ENCODE data around the gene TBC1D1. TPM values are rescaled to one million over a fixed set of nuclear protein-coding genes. Genes with fewer than 3 reads are reported as not detected.

The TBC1D1 gene
- total and polyA plus RNA-seq, 3 experiments from 2014 or later, result 26.7 to 76.1 (median 73.1) TPM

DNA sequence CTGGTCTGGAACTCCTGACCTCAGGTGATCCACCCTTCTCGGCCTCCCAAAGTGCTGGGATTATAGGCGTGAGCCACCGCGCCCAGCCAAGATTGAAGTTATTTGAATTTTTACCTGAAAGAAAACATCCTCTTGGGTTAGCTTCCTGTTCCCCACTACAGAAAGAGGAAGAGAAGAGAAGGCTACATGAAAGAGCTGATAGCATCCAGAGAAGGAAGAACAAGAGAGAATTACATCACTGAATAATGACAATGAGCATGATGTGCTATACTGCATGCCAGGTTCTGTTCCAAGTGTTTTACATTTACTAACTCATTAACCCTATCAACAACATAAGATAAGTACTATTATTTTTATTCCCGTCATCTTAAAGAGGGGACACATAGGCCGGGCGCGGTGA lies 11.5 kb upstream of the TBC1D1 start:
- Histone ChIP-seq H3K9me3 (ENCODE audit: low read length) (no peaks in the 10 kb centered on the region), H3K36me3 (ENCODE audit: insufficient read depth, low read length) (no peaks in the 10 kb centered on the region), H3K27me3 (ENCODE audit: insufficient read depth, low read length, poor library complexity, severe bottlenecking) (no peaks in the 10 kb centered on the region), H3K4me3 (ENCODE audit: low read length) (no peak overlapping the region), H3K27ac (ENCODE audit: low read depth, low read length) (no peak overlapping the region), H3K4me1 (ENCODE audit: insufficient read depth, low read length) (no peaks in the 10 kb centered on the region)
- Mint-ChIP-seq H3K27ac (peak overlapping the region in 1 of 8 donors; percentile 74), H3K27me3 (no peaks in the 10 kb centered on the region), H3K4me3 (no peak overlapping the region), H3K4me1 (no peaks in the 10 kb centered on the region), H3K9me3 (no peaks in the 10 kb centered on the region), H3K36me3 (no peaks in the 10 kb centered on the region)
- ChIA-PET CTCF (no interaction called here), POLR2A (interaction anchor here (0.6 kb wide), 1 partner anchor 55 kb away, joined by 3 read pairs; no protein-coding TSS in a partner anchor)
- no peak for DNase-seq

- no peaks in the 10 kb centered on the region for H3K36me3 Mint-ChIP-seq
- Histone ChIP-seq H3K36me3 (ENCODE audit: insufficient read depth, low read length) (no peaks in the 10 kb centered on the region), H3K9me3 (ENCODE audit: low read length) (no peaks in the 10 kb centered on the region), H3K27ac (ENCODE audit: low read depth, low read length) (no peak overlapping the region), H3K27me3 (ENCODE audit: insufficient read depth, low read length, poor library complexity, severe bottlenecking) (no peaks in the 10 kb centered on the region), H3K4me3 (ENCODE audit: low read length) (no peak overlapping the region), H3K4me1 (ENCODE audit: insufficient read depth, low read length) (no peaks in the 10 kb centered on the region)
- no peaks in the 10 kb centered on the region for H3K4me1 Mint-ChIP-seq
- ChIA-PET POLR2A (no interaction called here), CTCF (interaction anchor here (0.8 to 1.3 kb wide), 2 partner anchors 10 to 183 kb away, joined by 3 read pairs; no protein-coding TSS in a partner anchor)
- no peak overlapping the region for H3K27ac Mint-ChIP-seq
- H3K27me3 Mint-ChIP-seq, result no peaks in the 10 kb centered on the region
- no peaks in the 10 kb centered on the region for H3K9me3 Mint-ChIP-seq
- DNase-seq, result no peak
- no peak overlapping the region for H3K4me3 Mint-ChIP-seq
Observed at GRCh38 chr4:37881811-37882210, 9.1 kb upstream of the TBC1D1 start.

DNA sequence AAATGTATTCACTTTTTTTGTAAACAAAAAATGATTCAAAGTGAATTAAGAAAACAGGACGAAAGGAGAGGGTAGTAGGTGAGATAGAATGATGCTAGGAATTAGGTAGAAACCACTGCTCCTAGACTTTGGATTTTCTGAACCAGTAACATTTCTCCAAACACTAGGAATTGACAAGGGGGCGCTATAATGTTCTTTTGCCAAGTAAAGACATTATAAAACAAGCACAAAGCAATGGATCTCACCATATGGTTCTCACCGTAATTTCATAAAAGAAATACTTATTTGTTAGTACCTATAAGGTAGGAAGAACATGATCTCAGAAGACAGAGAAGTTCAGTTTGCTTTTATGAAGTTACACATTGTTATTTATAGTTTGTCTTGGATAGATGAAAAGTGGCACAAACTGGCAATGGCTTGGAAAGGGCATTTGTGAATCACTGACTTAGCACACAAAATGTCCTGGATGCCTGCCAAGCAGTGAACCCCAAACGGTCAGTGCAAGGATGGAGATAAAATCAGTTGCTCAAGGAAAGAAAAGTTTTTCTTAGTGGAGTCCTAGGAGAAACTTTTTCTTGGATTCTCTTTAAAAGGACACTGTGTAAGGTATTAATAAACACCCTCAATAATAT lies 8.1 kb upstream of the TBC1D1 start:
- ChIA-PET CTCF (no interaction called here), POLR2A (no interaction called here)
- no peaks in the 10 kb centered on the region for H3K27me3 ChIP-seq (ENCODE audit: insufficient read depth, low read length, poor library complexity, severe bottlenecking)
- H3K36me3 ChIP-seq (ENCODE audit: insufficient read depth, low read length), result no peaks in the 10 kb centered on the region
- no peaks in the 10 kb centered on the region for H3K9me3 Mint-ChIP-seq
- H3K4me3 Mint-ChIP-seq, result no peak overlapping the region
- H3K36me3 Mint-ChIP-seq, result no peaks in the 10 kb centered on the region
- no peaks in the 10 kb centered on the region for H3K4me1 Mint-ChIP-seq
- H3K4me1 ChIP-seq (ENCODE audit: insufficient read depth, low read length), result no peaks in the 10 kb centered on the region
- no peaks in the 10 kb centered on the region for H3K9me3 ChIP-seq (ENCODE audit: low read length)
- no peaks in the 10 kb centered on the region for H3K27me3 Mint-ChIP-seq
- no peak for DNase-seq
- H3K27ac ChIP-seq (ENCODE audit: low read depth, low read length), result no peak overlapping the region
- no peak overlapping the region for H3K4me3 ChIP-seq (ENCODE audit: low read length)
- no peak overlapping the region for H3K27ac Mint-ChIP-seq

DNA sequence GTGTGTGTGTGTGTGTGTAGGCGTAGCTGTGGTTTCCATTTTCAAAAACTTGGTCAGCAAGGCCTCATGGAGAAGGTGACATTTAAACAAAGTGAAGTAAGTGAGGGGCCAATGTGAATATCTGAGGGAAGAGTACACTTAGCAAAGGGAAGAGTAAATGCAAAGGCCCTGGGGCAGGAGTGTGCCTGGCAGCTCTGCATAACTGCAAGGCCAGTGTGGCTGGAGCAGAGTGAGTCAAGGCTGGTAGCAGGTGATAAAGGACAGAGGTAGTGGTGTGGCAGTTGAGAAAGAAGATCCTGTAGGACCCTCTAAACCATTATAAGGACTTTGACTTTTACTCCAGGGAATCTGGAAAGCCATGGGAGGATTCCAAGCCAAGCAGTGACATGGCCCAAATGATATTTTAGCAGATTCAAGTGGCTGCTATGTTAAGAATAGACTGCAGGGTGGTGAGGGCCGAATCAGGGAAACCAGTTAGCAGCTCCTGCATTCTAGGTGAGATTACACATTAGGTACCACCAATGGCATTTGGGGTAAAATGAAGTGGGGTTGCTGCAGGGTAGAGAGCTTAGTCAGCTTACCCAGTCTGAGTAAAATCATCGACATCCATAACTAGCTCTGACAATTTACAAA lies 5.9 kb upstream of the TBC1D1 start:
- no peaks in the 10 kb centered on the region for H3K9me3 ChIP-seq (ENCODE audit: low read length)
- POLR2A ChIA-PET, result no interaction called here
- no peak overlapping the region for H3K27ac ChIP-seq (ENCODE audit: low read depth, low read length)
- Mint-ChIP-seq H3K9me3 (no peaks in the 10 kb centered on the region), H3K4me3 (peak overlapping the region in 1 of 7 donors; percentile 7), H3K36me3 (no peaks in the 10 kb centered on the region), H3K27ac (no peak overlapping the region), H3K4me1 (peaks cover 0 to 12% (median 5%) of the 10 kb centered on the region in 3 donors), H3K27me3 (no peaks in the 10 kb centered on the region)
- H3K27me3 ChIP-seq (ENCODE audit: insufficient read depth, low read length, poor library complexity, severe bottlenecking), result no peaks in the 10 kb centered on the region
- CTCF ChIA-PET, result no interaction called here
- H3K4me1 ChIP-seq (ENCODE audit: insufficient read depth, low read length), result no peaks in the 10 kb centered on the region
- no peaks in the 10 kb centered on the region for H3K36me3 ChIP-seq (ENCODE audit: insufficient read depth, low read length)
- H3K4me3 ChIP-seq (ENCODE audit: low read length), result no peak overlapping the region
- no peak for DNase-seq

DNA sequence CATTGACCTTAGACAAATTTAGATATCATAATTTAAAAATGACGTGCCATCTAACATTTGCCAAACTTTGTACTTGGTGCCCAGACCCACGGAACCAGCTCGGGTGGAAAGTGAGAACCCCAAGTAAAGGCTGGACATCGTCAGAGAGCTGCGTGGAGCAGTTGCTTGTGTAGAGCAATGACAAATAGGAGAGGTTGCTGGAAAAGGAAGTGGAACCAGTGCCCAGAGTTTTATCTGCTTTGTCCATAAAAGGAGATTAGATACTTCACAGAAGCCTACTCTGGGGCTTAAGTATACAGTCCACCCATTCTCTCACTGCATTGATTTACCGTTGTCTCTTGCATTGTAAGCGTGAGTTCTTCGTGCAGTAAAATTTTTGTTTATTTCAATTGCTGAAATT lies 5.4 kb upstream of the TBC1D1 start:
- DNase-seq, result no peak
- ChIA-PET POLR2A (no interaction called here), CTCF (no interaction called here)
- H3K27ac ChIP-seq (ENCODE audit: low read depth, low read length), result no peak overlapping the region
- no peaks in the 10 kb centered on the region for H3K36me3 Mint-ChIP-seq
- H3K27ac Mint-ChIP-seq, result no peak overlapping the region
- no peak overlapping the region for H3K4me3 ChIP-seq (ENCODE audit: low read length)
- no peaks in the 10 kb centered on the region for H3K9me3 ChIP-seq (ENCODE audit: low read length)
- H3K4me1 ChIP-seq (ENCODE audit: insufficient read depth, low read length), result no peaks in the 10 kb centered on the region
- no peaks in the 10 kb centered on the region for H3K27me3 ChIP-seq (ENCODE audit: insufficient read depth, low read length, poor library complexity, severe bottlenecking)
- H3K36me3 ChIP-seq (ENCODE audit: insufficient read depth, low read length), result no peaks in the 10 kb centered on the region
- no peaks in the 10 kb centered on the region for H3K9me3 Mint-ChIP-seq
- H3K4me1 Mint-ChIP-seq, result peaks cover 0 to 12% (median 5%) of the 10 kb centered on the region in 3 donors
- H3K4me3 Mint-ChIP-seq, result no peak overlapping the region
- H3K27me3 Mint-ChIP-seq, result no peaks in the 10 kb centered on the region

DNA sequence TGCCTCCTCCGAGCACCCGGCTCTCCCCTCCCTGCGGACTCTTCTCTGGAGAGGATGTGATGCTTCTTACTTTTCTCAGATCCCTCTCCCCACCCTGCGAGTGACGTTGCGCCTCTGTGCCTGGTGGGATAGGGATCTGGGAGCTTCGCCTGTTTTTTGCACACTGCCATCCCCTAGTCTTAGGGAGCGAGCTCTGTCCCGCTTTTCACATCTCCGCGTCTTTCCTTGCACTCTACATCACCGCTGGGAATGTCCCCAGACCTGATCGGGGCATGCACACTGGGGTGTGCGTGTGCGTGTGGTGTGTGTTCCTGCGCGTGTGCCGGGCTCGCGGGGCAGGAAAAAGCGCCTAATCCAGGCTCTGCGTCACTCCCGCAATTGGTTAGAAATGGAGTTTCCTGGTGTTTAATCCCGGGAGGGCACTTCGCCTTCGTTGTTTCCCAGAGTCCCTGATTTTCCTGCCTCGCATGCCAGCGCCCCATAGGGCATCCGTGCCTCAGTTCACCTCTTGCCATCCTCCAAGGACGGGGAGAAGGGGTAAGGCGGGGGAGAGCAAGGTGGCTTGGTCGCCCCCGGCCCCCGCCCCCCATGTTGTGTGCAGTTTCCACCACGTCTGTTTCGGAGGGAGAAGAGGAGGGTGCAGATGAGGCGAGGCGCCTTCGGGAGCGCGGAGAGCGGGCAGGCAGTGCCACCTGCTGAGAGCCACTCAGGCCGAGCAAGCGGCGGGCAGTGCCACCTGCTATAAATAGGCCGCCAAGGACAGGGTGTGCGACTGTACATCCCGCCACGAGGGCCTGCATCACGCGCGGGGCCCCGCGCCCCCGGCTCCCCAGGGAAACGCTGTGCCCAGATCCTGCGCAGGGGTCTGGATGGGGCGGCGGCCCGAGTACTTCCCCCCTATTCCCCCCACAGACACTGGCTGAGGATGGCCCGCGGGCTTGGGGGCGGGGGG lies 759 bp upstream of the TBC1D1 start:
- no peak overlapping the region for H3K27ac ChIP-seq (ENCODE audit: low read depth, low read length)
- POLR2A ChIA-PET, result interaction anchor here (0.6 to 1.1 kb wide), 3 partner anchors 63 to 1742 kb away, joined by 3 to 6 read pairs (median 4); no protein-coding TSS in a partner anchor
- H3K27ac Mint-ChIP-seq, result peak overlapping the region in 3 of 8 donors; percentile 38 to 63 (median 54)

GRCh38 chr4:37891260-37892159 lies 626 bp downstream of the TBC1D1 start:
- Histone ChIP-seq H3K36me3 (ENCODE audit: insufficient read depth, low read length) (no peaks in the 10 kb centered on the region), H3K27ac (ENCODE audit: low read depth, low read length) (peak overlapping the region; percentile 53), H3K4me3 (ENCODE audit: low read length) (peak overlapping the region; percentile 78), H3K9me3 (ENCODE audit: low read length) (no peaks in the 10 kb centered on the region), H3K4me1 (ENCODE audit: insufficient read depth, low read length) (peaks cover 23% of the 10 kb centered on the region), H3K27me3 (ENCODE audit: insufficient read depth, low read length, poor library complexity, severe bottlenecking) (no peaks in the 10 kb centered on the region)
- Mint-ChIP-seq H3K27me3 (no peaks in the 10 kb centered on the region), H3K9me3 (no peaks in the 10 kb centered on the region), H3K4me3 (peak overlapping the region; percentile 93 to 99 (median 98)), H3K4me1 (peaks cover 31 to 53% (median 50%) of the 10 kb centered on the region in 3 donors), H3K36me3 (peaks cover 0 to 12% (median 1%) of the 10 kb centered on the region in 3 donors), H3K27ac (peak overlapping the region; percentile 83 to 99 (median 95))
- ChIA-PET POLR2A (interaction anchor here (0.5 to 1.1 kb wide), 4 partner anchors 15 to 64 kb away, joined by 3 to 5 read pairs (median 4); no protein-coding TSS in a partner anchor), CTCF (interaction anchor here (0.6 to 2.6 kb wide), 10 partner anchors 10 to 144 kb away, joined by 3 to 7 read pairs (median 4); partner anchors contain the start of gene PGM2)
- DNase-seq, result peak; percentile 41 to 71 (median 64)

More for the DNA sequence above, 759 bp upstream of the TBC1D1 start:
- CTCF ChIA-PET, result interaction anchor here (0.9 to 2.6 kb wide), 4 partner anchors 63 to 146 kb away, joined by 3 to 7 read pairs (median 6); partner anchors contain the start of gene PGM2
- no peaks in the 10 kb centered on the region for H3K27me3 ChIP-seq (ENCODE audit: insufficient read depth, low read length, poor library complexity, severe bottlenecking)
- no peaks in the 10 kb centered on the region for H3K9me3 ChIP-seq (ENCODE audit: low read length)
- Mint-ChIP-seq H3K4me1 (peaks cover 18 to 41% (median 37%) of the 10 kb centered on the region in 3 donors), H3K9me3 (no peaks in the 10 kb centered on the region), H3K27me3 (no peaks in the 10 kb centered on the region), H3K4me3 (peak overlapping the region; percentile 67 to 93 (median 75)), H3K36me3 (peaks cover 0 to 7% (median 1%) of the 10 kb centered on the region in 3 donors)
- peak in 3 of 5 donors; percentile 3 to 56 (median 29) for DNase-seq
- H3K36me3 ChIP-seq (ENCODE audit: insufficient read depth, low read length), result no peaks in the 10 kb centered on the region
- H3K4me3 ChIP-seq (ENCODE audit: low read length), result peak overlapping the region; percentile 78
- peaks cover 19% of the 10 kb centered on the region for H3K4me1 ChIP-seq (ENCODE audit: insufficient read depth, low read length)

All from CD8-positive, alpha-beta memory T cell (primary cell).